GM21447 (cell line): ENCODE results near the gene YPEL3.
"Not testable (repeated sequence)": the region's sequence is repeated elsewhere in the genome, so short reads cannot be mapped to it uniquely, and the experiment has no call there.

ENCODE experiments used
- ATAC-seq: cut with Tn5 transposase; IDR thresholded peaks from one replicate; pipeline ENCODE4 v1.9.1; 2021; ENCODE audit not compliant: unreplicated experiment

Gene YPEL3

DNA sequence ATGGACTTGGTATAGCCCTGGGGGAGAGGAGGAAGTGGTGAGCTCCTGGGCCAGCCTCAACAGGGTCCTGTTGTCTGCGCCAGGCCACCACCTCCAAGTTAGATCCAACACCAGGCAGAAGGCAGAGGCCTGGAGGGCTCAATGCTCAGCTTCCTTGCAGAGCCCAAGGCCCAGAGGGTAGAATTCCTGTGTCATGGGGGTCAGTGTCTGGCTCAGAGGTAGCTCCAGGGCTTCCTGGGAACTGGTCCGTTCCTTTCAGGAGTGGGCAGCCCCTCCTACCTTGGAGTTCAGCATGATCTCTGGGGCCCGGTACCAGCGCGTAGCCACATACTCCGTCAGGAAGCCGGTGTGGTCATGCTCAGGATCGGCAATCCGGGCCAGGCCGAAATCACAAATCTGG lies 21.8 kb upstream of the YPEL3 start:
- ATAC-seq: no peak

- no peak for ATAC-seq
Observed at GRCh38 chr16:30116291-30117207, 20.5 kb upstream of the YPEL3 start.

- ATAC-seq: no peak
Observed at GRCh38 chr16:30115238-30115637, 19.2 kb upstream of the YPEL3 start.

DNA sequence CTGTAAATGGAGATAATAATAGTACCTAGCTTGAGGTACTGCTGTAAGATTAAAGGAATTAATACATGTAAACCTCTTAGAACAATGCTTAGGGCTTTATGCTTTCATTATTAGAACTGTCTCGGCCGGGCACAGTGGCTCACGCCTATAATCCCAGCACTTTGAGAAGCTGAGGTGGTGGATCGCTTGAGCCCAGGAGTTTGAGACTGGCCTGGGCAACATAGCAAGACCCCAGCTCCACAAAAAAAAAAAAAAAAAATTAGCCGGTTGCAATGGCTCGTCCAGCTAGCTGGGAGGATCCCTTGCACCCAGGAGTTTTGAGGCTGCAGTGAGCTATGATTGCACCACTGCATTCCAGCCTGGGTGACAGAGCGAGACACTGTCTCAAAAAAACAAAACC lies 18.8 kb upstream of the YPEL3 start:
- not testable (repeated sequence) for ATAC-seq

GRCh38 chr16:30114411-30114810 lies 18.4 kb upstream of the YPEL3 start:
- ATAC-seq: no peak

GRCh38 chr16:30113711-30114333 lies 17.8 kb upstream of the YPEL3 start:
- ATAC-seq: no peak

DNA sequence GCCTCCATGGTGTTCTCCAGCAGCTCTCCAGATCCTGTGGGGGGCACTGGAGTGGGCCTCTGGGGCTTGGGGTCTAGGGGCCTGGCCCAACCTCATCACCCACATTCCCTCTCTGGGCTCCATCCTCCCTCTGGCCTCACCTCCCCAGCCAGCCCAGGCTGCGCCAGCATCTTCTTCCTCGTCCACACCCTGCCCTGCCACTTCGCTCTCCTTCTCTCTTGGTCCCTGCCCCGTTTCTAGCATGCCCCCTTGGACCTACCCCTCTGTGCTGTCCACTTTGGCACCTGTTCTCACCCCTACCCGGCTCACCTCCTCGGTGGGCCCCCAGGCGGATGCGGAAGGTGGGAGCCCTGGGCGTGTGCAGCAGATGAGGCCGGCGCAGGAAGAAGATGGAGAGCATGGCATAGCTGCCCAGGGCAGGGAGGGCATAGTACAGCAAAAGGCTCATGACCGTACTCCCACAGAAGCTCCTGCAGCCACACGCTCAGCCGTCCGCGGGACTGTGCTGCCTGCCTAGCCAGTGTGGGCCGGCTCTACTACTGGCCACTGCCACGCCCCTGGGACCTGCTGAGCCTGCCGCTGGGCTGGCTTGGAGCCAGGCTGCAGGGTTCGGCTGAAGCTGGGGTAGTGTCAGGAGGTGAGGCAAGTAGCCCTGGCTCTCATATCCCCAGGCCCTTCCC lies 17.2 kb upstream of the YPEL3 start, which contains the start of gene GDPD3:
Gene GDPD3 (minus strand): TSS at position 507 of the 680 bp plus-strand sequence. CDS start 59 bp downstream, at position 448.
- ATAC-seq: no peak

GRCh38 chr16:30112197-30113030 lies 16.4 kb upstream of the YPEL3 start:
- no peak for ATAC-seq

DNA sequence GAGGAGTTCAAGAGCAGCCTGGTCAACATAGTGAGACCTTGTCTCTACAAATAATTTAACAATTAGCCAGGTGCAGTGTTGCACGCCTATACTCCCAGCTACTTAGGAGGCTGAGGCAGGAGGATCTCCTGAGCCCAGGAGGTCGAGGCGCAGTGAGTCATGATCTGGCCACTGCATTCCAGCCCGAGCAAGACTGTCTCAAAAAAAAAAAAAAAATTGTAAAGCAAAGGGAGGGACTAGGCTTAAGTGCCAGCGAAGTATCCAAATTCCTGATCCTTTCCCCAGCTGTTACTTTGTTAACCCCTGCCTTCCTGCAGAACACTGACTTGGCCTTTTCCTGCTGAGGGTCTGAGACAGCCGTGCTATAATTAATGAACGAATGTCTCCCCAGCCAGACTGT lies 14.6 kb upstream of the YPEL3 start:
- ATAC-seq: no peak

- ATAC-seq: no peak
Observed at GRCh38 chr16:30108059-30108850, 12.2 kb upstream of the YPEL3 start.

- ATAC-seq: no peak
Observed at GRCh38 chr16:30104492-30104891, 8.5 kb upstream of the YPEL3 start.

DNA sequence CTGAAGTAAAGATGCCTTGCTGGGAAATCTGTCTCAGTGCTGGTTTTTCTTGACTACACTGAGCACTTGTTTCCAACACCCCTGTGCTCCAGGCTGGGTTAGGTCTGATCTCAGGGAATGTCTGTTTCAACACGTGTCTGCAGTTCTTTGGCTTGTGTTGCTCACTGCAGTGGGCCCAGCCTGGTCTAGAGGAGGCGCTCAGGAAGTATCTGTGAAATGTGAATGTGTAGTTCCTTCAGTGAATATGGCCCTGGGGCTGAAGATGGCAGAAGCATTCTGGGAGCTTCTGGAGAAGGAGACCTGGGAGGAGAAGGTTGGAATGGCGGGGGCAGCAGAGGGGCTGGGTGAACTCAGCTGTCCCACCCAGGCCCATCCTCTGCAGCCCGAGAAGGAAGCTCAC lies 8.1 kb upstream of the YPEL3 start:
- no peak for ATAC-seq

- no peak for ATAC-seq
Observed at GRCh38 chr16:30096862-30097563, 1.0 kb upstream of the YPEL3 start.

DNA sequence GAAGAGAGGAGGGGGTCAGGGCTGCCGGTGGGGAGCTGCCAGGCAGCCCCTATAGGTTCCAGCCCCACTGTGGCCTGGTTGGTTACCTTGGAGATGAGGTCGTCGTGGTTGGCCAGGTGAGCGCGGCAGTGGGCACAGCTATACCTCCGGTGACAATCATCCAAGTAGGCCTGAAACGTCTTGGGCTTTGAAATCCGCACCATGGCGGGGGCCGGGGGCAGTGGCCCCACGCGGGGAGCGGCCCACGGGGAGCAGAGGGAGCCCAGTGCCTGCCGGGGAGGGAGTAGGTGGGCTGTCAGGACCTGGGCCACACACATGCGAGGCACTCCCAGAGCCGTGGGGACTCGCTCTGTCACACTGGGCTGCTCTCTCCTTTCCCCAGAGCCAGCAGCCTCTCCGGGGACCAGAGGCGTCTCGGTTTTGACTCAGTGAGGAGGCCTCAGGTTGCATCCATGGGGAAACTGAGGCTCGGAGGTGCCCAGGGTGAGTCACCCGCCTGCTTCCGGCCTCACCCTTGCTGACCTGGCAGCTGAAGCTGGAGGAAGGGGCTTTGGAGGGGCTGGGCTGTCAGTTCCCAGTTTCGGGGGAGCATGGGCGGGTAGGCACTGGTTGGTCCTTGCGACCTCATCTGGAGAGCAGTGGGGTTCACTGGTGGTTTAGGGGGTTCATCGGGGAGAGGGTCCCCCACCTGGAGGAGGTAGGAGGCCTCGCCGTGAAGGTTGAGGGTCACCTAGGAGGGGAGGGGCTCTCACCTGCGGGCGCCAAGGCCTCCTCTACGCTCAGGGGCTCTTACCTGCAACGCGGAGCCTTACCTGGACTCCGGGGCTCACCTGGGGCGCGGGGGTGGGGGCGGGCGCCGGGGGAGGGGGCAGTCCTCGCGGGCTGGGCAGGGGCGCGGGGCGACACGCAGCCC lies 591 bp downstream of the YPEL3 start:
- no peak for ATAC-seq

GRCh38 chr16:30094541-30095165 lies 1.4 kb downstream of the YPEL3 start:
- ATAC-seq: no peak

GRCh38 chr16:30092373-30093010 lies 3.5 kb downstream of the YPEL3 start:
- ATAC-seq: peak; percentile 52
